Measurements from ENCODE around the gene MYOCD. TPM values are rescaled to one million over a fixed set of nuclear protein-coding genes. Genes with fewer than 3 reads are reported as not detected.

MYOCD gene
- total RNA-seq, 1 experiment from 2014 or later: not detected

DNA sequence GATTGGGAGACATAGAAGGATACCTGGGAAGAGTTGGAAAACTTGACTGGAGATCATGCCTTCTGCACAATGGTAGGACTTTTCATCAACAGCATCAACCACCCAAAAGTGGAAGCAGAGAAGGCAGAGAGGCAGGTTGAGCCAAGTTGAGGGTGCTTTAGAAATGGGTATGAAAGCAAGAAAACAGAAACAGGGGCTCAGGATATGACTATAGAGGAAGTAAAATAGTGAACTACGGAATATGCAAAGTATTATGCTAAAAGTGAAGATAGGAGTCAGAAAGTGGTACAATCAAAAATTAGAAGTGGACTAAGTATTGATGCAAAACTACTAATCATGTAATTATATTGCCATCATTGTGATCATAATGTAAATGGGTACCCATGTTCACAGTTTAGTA lies 107.5 kb downstream of the MYOCD start:
- TF ChIP-seq EZH2phosphoT487 (IDR thresholded peaks at IDR 0.05; ENCODE audit: borderline replicate concordance) (no peak), SIN3A (IDR thresholded peaks at IDR 0.05; ENCODE audit: low read depth) (no peak)
- no peaks in the 10 kb centered on the region for H3K79me2 ChIP-seq (ENCODE audit: insufficient read depth, low read length)
- no peak overlapping the region for H2AFZ ChIP-seq (ENCODE audit: low read depth, low read length, poor library complexity, severe bottlenecking)
- ChIA-PET RAD21 (ENCODE audit: low non-redundant PET in 1 of 2, low total read pairs in 2 of 2, uncharacterized antibody in 2 of 2, unreplicated experiment in 2 of 2) (no interaction called here), CTCF (no interaction called here), POLR2A (no interaction called here)
- no peak overlapping the region for H3K27ac ChIP-seq (ENCODE audit: low read depth, low read length)
- no peak overlapping the region for H3K4me3 ChIP-seq (replicated peaks in 1 of 2; ENCODE audit: low read depth in 1 of 2, low read length in 2 of 2)
- no peaks in the 10 kb centered on the region for H3K36me3 ChIP-seq (ENCODE audit: control insufficient read depth in 1 of 2, insufficient read depth in 2 of 2, low read length in 2 of 2)
- no peak overlapping the region for H3K4me2 ChIP-seq (ENCODE audit: low read length)
- no peaks in the 10 kb centered on the region for H3K9me2 ChIP-seq (ENCODE audit: insufficient read depth)
- no peaks in the 10 kb centered on the region for H3K9me3 ChIP-seq (ENCODE audit: control insufficient read depth in 1 of 2, insufficient read depth in 1 of 2, low read depth in 1 of 2, low read length in 2 of 2)
- DNase-seq (ENCODE audit: low read depth, low spot score) (no peak), ATAC-seq (no peak)
- H3K4me1 ChIP-seq (ENCODE audit: control insufficient read depth in 1 of 2, insufficient read depth in 2 of 2, low read length in 2 of 2): no peaks in the 10 kb centered on the region
- no peaks in the 10 kb centered on the region for H4K20me1 ChIP-seq (ENCODE audit: insufficient read depth)
- peaks cover 36% of the 10 kb centered on the region for H3K27me3 ChIP-seq (ENCODE audit: insufficient read depth, low read length)
- no peak overlapping the region for H3K9ac ChIP-seq (ENCODE audit: low read length)
- BruUV-seq (replicated peaks): no TSS peak
- intact Hi-C loops (cut with micrococcal nuclease): no loop called here

DNA sequence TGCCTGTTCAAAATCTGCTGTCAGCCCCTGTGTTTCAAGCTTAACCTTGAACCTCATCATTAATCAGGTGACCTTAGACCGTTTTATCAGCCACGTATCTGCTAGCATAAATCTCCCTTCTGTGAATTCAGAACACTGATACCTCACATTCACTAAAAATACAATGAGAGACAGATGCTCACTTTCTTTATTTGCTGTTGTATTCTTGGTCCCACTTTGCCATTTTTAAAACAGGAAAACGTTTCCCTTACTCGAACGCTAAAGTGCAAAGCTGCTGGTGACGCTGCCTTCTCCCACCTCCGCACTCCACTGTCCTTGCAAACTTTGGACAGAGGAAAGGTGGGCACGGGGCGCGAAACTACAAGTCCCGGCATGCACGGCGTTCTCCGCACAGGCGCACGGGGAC lies 123.4 kb downstream of the MYOCD start:
- H3K4me2 ChIP-seq (ENCODE audit: low read length): peak overlapping the region; percentile 90
- peak; percentile 46 for DNase-seq (ENCODE audit: low read depth, low spot score)
- BruUV-seq (replicated peaks): no TSS peak

More for the DNA sequence above, 123.4 kb downstream of the MYOCD start:
- Histone ChIP-seq H3K4me3 (replicated peaks in 1 of 2; ENCODE audit: low read depth in 1 of 2, low read length in 2 of 2) (peak overlapping the region; percentile 62 to 66), H3K9ac (ENCODE audit: low read length) (peak overlapping the region; percentile 44; the same call in 1 of the 2 replicates), H3K4me1 (ENCODE audit: control insufficient read depth in 1 of 2, insufficient read depth in 2 of 2, low read length in 2 of 2) (peaks cover 2 to 15% of the 10 kb centered on the region in 2 experiments; a peak in 1 of 4 replicates), H3K27me3 (ENCODE audit: insufficient read depth, low read length) (peaks cover 15% of the 10 kb centered on the region), H2AFZ (ENCODE audit: low read depth, low read length, poor library complexity, severe bottlenecking) (peak overlapping the region; percentile 39), H3K9me3 (ENCODE audit: control insufficient read depth in 1 of 2, insufficient read depth in 1 of 2, low read depth in 1 of 2, low read length in 2 of 2) (no peaks in the 10 kb centered on the region), H3K36me3 (ENCODE audit: control insufficient read depth in 1 of 2, insufficient read depth in 2 of 2, low read length in 2 of 2) (no peaks in the 10 kb centered on the region), H4K20me1 (ENCODE audit: insufficient read depth) (no peaks in the 10 kb centered on the region), H3K9me2 (ENCODE audit: insufficient read depth) (no peaks in the 10 kb centered on the region), H3K79me2 (ENCODE audit: insufficient read depth, low read length) (peaks cover 4% of the 10 kb centered on the region; the same call in 1 of the 2 replicates), H3K27ac (ENCODE audit: low read depth, low read length) (peak overlapping the region; percentile 25; the same call in 1 of the 2 replicates)
- ChIA-PET POLR2A (no interaction called here), CTCF (no interaction called here), RAD21 (ENCODE audit: low non-redundant PET in 1 of 2, low total read pairs in 2 of 2, uncharacterized antibody in 2 of 2, unreplicated experiment in 2 of 2) (no interaction called here)
- TF ChIP-seq EGR1 (IDR thresholded peaks at IDR 0.05; ENCODE audit: low read depth): 0 out of 2 replicates have a peak, but pooled peaks have one; percentile 40
- TF ChIP-seq, protein P1, sequence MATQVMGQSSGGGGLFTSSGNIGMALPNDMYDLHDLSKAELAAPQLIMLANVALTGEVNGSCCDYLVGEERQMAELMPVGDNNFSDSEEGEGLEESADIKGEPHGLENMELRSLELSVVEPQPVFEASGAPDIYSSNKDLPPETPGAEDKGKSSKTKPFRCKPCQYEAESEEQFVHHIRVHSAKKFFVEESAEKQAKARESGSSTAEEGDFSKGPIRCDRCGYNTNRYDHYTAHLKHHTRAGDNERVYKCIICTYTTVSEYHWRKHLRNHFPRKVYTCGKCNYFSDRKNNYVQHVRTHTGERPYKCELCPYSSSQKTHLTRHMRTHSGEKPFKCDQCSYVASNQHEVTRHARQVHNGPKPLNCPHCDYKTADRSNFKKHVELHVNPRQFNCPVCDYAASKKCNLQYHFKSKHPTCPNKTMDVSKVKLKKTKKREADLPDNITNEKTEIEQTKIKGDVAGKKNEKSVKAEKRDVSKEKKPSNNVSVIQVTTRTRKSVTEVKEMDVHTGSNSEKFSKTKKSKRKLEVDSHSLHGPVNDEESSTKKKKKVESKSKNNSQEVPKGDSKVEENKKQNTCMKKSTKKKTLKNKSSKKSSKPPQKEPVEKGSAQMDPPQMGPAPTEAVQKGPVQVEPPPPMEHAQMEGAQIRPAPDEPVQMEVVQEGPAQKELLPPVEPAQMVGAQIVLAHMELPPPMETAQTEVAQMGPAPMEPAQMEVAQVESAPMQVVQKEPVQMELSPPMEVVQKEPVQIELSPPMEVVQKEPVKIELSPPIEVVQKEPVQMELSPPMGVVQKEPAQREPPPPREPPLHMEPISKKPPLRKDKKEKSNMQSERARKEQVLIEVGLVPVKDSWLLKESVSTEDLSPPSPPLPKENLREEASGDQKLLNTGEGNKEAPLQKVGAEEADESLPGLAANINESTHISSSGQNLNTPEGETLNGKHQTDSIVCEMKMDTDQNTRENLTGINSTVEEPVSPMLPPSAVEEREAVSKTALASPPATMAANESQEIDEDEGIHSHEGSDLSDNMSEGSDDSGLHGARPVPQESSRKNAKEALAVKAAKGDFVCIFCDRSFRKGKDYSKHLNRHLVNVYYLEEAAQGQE (IDR thresholded peaks at IDR 0.05; ENCODE audit: low read depth): no peak; the same call in 1 of the 2 replicates
- peak; percentile 96 for ATAC-seq
- intact Hi-C loops (cut with micrococcal nuclease): no loop called here
